Astrocyte (in vitro differentiated cells and primary cell): ENCODE results near the gene CHN2. TPM values are rescaled to one million over a fixed set of nuclear protein-coding genes. Genes with fewer than 3 reads are reported as not detected.

Experiments
- DNase-seq: peaks from one replicate; pipeline ENCODE4 v3.0.0-alpha.2; 2010; ENCODE audit warnings: low read depth
- FAIRE-seq: peaks from 2 replicates; lab custom pipeline; 2011; peaks lifted over from hg19 to GRCh38; lab: Jason Lieb, UNC
- H2AFZ ChIP-seq: 2 replicates; pipeline ENCODE4 v1.6.0; 2012; ENCODE audit warnings: low read depth, low read length, inconsistent platforms
- H3K27ac ChIP-seq: 2 replicates; pipeline ENCODE4 v1.5.1; 2011; ENCODE audit warnings: low read depth, low read length, inconsistent platforms
- H3K27me3 ChIP-seq: 2 replicates; pipeline ENCODE4 v1.6.0; 2011; ENCODE audit warnings: low read length, inconsistent platforms; ENCODE audit not compliant: insufficient read depth
- H3K36me3 ChIP-seq: 2 replicates; pipeline ENCODE4 v1.5.1; 2011; ENCODE audit warnings: low read length, inconsistent platforms; ENCODE audit not compliant: insufficient read depth
- H3K4me1 ChIP-seq: 2 replicates; pipeline ENCODE4 v1.5.1; 2011; ENCODE audit warnings: low read length, inconsistent platforms; ENCODE audit not compliant: insufficient read depth
- H3K4me2 ChIP-seq: 2 replicates; pipeline ENCODE4 v1.6.0; 2012; ENCODE audit warnings: low read length, inconsistent platforms
- H3K4me3 ChIP-seq: 2 replicates; pipeline ENCODE4 v1.5.1; 2011; ENCODE audit warnings: low read depth, mild to moderate bottlenecking, low read length, inconsistent platforms; ENCODE audit not compliant: insufficient read depth
- H3K79me2 ChIP-seq: 2 replicates; pipeline ENCODE4 v1.6.0; 2012; ENCODE audit warnings: mild to moderate bottlenecking, low read length, inconsistent platforms; ENCODE audit not compliant: insufficient read depth
- H3K9ac ChIP-seq: 2 replicates; pipeline ENCODE4 v1.6.0; 2012; ENCODE audit warnings: mild to moderate bottlenecking, low read length, inconsistent platforms
- H3K9me3 ChIP-seq: 2 replicates; pipeline ENCODE4 v1.5.1; 2012; ENCODE audit warnings: low read depth, mild to moderate bottlenecking, low read length, inconsistent platforms; ENCODE audit not compliant: insufficient read depth
- H4K20me1 ChIP-seq: 2 replicates; pipeline ENCODE4 v1.6.0; 2012; ENCODE audit warnings: low read length, inconsistent platforms; ENCODE audit not compliant: insufficient read depth
- H3K27ac Mint-ChIP-seq: one replicate; pipeline ENCODE4 v1.8.0; 2021; ENCODE audit warnings: mild to moderate bottlenecking, mixed read lengths; ENCODE audit not compliant: unreplicated experiment
- H3K27me3 Mint-ChIP-seq: one replicate; pipeline ENCODE4 v1.8.0; 2021; ENCODE audit warnings: low read depth, mixed read lengths; ENCODE audit not compliant: unreplicated experiment
- H3K36me3 Mint-ChIP-seq: one replicate; pipeline ENCODE4 v1.8.0; 2021; ENCODE audit warnings: low read depth, mixed read lengths; ENCODE audit not compliant: unreplicated experiment
- H3K4me1 Mint-ChIP-seq: one replicate; pipeline ENCODE4 v1.8.0; 2021; ENCODE audit warnings: low read depth, mixed read lengths; ENCODE audit not compliant: unreplicated experiment
- H3K4me3 Mint-ChIP-seq: one replicate; pipeline ENCODE4 v1.8.0; 2021; ENCODE audit warnings: mild to moderate bottlenecking, moderate library complexity, mixed read lengths; ENCODE audit not compliant: unreplicated experiment
- H3K9me3 Mint-ChIP-seq: one replicate; pipeline ENCODE4 v1.8.0; 2021; ENCODE audit warnings: mild to moderate bottlenecking, mixed read lengths; ENCODE audit not compliant: unreplicated experiment
- CTCF ChIP-seq: IDR thresholded peaks from 2 replicates; pipeline ENCODE4 v1.5.1; 2011; ENCODE audit warnings: low read depth, mild to moderate bottlenecking, inconsistent platforms, low read length, moderate library complexity; ENCODE audit not compliant: insufficient read depth
- EZH2 ChIP-seq: IDR thresholded peaks from 2 replicates; pipeline ENCODE4 v1.6.1; 2012; ENCODE audit warnings: mild to moderate bottlenecking, low read length, inconsistent platforms; ENCODE audit not compliant: insufficient read depth
- total RNA-seq: library from RNA; stranded (reverse); gene quantifications from 2 replicates; pipeline ENCODE4 v1.2.1, GENCODE V29; 2021

CHN2 gene
- total RNA-seq, 1 donor from 2014 or later: 2.5 TPM

GRCh38 chr7:29420011-29420410 is 225.4 kb downstream of the CHN2 start:
- Histone ChIP-seq H3K4me3 (no peak overlapping the region), H3K27me3 (peaks cover 5% of the 10 kb centered on the region), H3K4me1 (no peaks in the 10 kb centered on the region), H3K36me3 (no peaks in the 10 kb centered on the region), H3K79me2 (no peaks in the 10 kb centered on the region), H3K4me2 (no peak overlapping the region), H4K20me1 (no peaks in the 10 kb centered on the region), H2AFZ (no peak overlapping the region), H3K9ac (no peak overlapping the region), H3K27ac (no peak overlapping the region), H3K9me3 (no peaks in the 10 kb centered on the region)
- Mint-ChIP-seq H3K9me3 (no peaks in the 10 kb centered on the region), H3K27me3 (peaks cover 3% of the 10 kb centered on the region), H3K4me1 (no peaks in the 10 kb centered on the region), H3K36me3 (peaks cover 3% of the 10 kb centered on the region), H3K4me3 (no peak overlapping the region), H3K27ac (no peak overlapping the region)
- no peak for TF ChIP-seq EZH2
- TF ChIP-seq CTCF: no peak
- FAIRE-seq: no peak
- no peak for DNase-seq

GRCh38 chr7:29421010-29421956 is 226.7 kb downstream of the CHN2 start:
- TF ChIP-seq CTCF (no peak), EZH2 (no peak)
- Histone ChIP-seq H3K4me3 (no peak overlapping the region), H4K20me1 (no peaks in the 10 kb centered on the region), H3K4me2 (no peak overlapping the region), H3K27ac (no peak overlapping the region), H3K9me3 (no peaks in the 10 kb centered on the region), H3K36me3 (no peaks in the 10 kb centered on the region), H3K4me1 (no peaks in the 10 kb centered on the region), H3K79me2 (no peaks in the 10 kb centered on the region), H3K9ac (no peak overlapping the region), H3K27me3 (peaks cover 5% of the 10 kb centered on the region), H2AFZ (no peak overlapping the region)
- H3K27me3 Mint-ChIP-seq: no peaks in the 10 kb centered on the region
- no peaks in the 10 kb centered on the region for H3K36me3 Mint-ChIP-seq
- no peaks in the 10 kb centered on the region for H3K9me3 Mint-ChIP-seq
- no peak overlapping the region for H3K4me3 Mint-ChIP-seq
- H3K27ac Mint-ChIP-seq: no peak overlapping the region
- no peak for DNase-seq
- FAIRE-seq: no peak
- H3K4me1 Mint-ChIP-seq: no peaks in the 10 kb centered on the region

- Mint-ChIP-seq H3K4me1 (no peaks in the 10 kb centered on the region), H3K27me3 (no peaks in the 10 kb centered on the region), H3K27ac (no peak overlapping the region), H3K9me3 (no peaks in the 10 kb centered on the region), H3K4me3 (no peak overlapping the region), H3K36me3 (no peaks in the 10 kb centered on the region)
- DNase-seq: no peak
- TF ChIP-seq CTCF: no peak
- TF ChIP-seq EZH2: no peak
- H2AFZ ChIP-seq: no peak overlapping the region
- H3K36me3 ChIP-seq: no peaks in the 10 kb centered on the region
- no peaks in the 10 kb centered on the region for H3K9me3 ChIP-seq
- H3K4me1 ChIP-seq: no peaks in the 10 kb centered on the region
- no peaks in the 10 kb centered on the region for H4K20me1 ChIP-seq
- no peak overlapping the region for H3K9ac ChIP-seq
- no peaks in the 10 kb centered on the region for H3K79me2 ChIP-seq
- H3K4me2 ChIP-seq: no peak overlapping the region
- no peak for FAIRE-seq
- H3K4me3 ChIP-seq: no peak overlapping the region
- no peak overlapping the region for H3K27ac ChIP-seq
- peaks cover 5% of the 10 kb centered on the region for H3K27me3 ChIP-seq
These were observed 228.3 kb downstream of the CHN2 start for GRCh38 chr7:29422829-29423228.
